ENCODE measurements around the gene ZNF668. TPM values are rescaled to one million over a fixed set of nuclear protein-coding genes. Genes with fewer than 3 reads are reported as not detected.

Gene ZNF668
- total RNA-seq, 1 donor from 2014 or later: 3.7 TPM

- H3K27ac Mint-ChIP-seq: no peak overlapping the region
- H3K27me3 Mint-ChIP-seq (ENCODE audit: insufficient read depth, low read depth): peaks cover 12% of the 10 kb centered on the region
- H3K4me1 Mint-ChIP-seq: peaks cover 14% of the 10 kb centered on the region
Observed at GRCh38 chr16:31077024-31077423, 3.0 kb upstream of the ZNF668 start.

DNA sequence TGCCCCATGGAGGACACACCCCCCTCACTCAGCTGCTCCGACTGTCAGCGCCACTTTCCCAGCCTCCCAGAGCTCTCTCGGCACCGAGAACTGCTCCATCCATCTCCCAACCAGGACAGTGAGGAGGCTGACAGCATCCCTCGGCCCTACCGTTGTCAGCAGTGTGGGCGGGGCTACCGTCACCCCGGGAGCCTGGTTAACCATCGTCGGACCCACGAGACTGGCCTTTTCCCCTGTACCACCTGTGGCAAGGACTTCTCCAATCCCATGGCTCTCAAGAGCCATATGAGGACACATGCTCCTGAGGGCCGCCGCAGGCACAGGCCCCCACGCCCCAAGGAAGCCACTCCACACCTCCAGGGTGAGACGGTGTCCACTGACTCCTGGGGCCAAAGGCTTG is 2.3 kb upstream of the ZNF668 start:
- H3K36me3 Mint-ChIP-seq: peaks cover 19% of the 10 kb centered on the region
- no peak for DNase-seq (ENCODE audit: low spot score)
- H3K9me3 Mint-ChIP-seq: no peaks in the 10 kb centered on the region
- H2AFZ ChIP-seq (replicated peaks): no peak overlapping the region
- H3K79me2 ChIP-seq (ENCODE audit: low read depth): peaks cover 48% of the 10 kb centered on the region
- H3K27ac Mint-ChIP-seq: no peak overlapping the region
- no peak overlapping the region for H3K9ac ChIP-seq
- H3K4me3 ChIP-seq: no peak overlapping the region
- peak overlapping the region; percentile 98 for H3K4me3 Mint-ChIP-seq
- no peaks in the 10 kb centered on the region for H3K36me3 ChIP-seq
- H3K4me1 Mint-ChIP-seq: peaks cover 21% of the 10 kb centered on the region
- no peaks in the 10 kb centered on the region for H3K27me3 ChIP-seq
- peaks cover 14% of the 10 kb centered on the region for H3K4me1 ChIP-seq
- no peak overlapping the region for H3K27ac ChIP-seq
- H3K4me2 ChIP-seq: no peak overlapping the region
- peaks cover 24% of the 10 kb centered on the region for H3F3A ChIP-seq (ENCODE audit: low read depth)
- H3K9me3 ChIP-seq (ENCODE audit: low read depth): no peaks in the 10 kb centered on the region
- peaks cover 44% of the 10 kb centered on the region for H4K20me1 ChIP-seq (ENCODE audit: low read depth)
- TF ChIP-seq EZH2phosphoT487 (IDR thresholded peaks at IDR 0.05) (no peak), EZH2 (IDR thresholded peaks at IDR 0.05) (no peak)
- TF ChIP-seq, protein P1, sequence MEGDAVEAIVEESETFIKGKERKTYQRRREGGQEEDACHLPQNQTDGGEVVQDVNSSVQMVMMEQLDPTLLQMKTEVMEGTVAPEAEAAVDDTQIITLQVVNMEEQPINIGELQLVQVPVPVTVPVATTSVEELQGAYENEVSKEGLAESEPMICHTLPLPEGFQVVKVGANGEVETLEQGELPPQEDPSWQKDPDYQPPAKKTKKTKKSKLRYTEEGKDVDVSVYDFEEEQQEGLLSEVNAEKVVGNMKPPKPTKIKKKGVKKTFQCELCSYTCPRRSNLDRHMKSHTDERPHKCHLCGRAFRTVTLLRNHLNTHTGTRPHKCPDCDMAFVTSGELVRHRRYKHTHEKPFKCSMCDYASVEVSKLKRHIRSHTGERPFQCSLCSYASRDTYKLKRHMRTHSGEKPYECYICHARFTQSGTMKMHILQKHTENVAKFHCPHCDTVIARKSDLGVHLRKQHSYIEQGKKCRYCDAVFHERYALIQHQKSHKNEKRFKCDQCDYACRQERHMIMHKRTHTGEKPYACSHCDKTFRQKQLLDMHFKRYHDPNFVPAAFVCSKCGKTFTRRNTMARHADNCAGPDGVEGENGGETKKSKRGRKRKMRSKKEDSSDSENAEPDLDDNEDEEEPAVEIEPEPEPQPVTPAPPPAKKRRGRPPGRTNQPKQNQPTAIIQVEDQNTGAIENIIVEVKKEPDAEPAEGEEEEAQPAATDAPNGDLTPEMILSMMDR (IDR thresholded peaks at IDR 0.05): no peak
- peaks cover 8% of the 10 kb centered on the region for H3K27me3 Mint-ChIP-seq (ENCODE audit: insufficient read depth, low read depth)

More at GRCh38 chr16:31077024-31077423, 3.0 kb upstream of the ZNF668 start:
- Histone ChIP-seq H3K4me1 (peaks cover 9% of the 10 kb centered on the region), H3K27ac (no peak overlapping the region), H3K27me3 (no peaks in the 10 kb centered on the region), H2AFZ (replicated peaks) (no peak overlapping the region), H3K79me2 (ENCODE audit: low read depth) (peaks cover 41% of the 10 kb centered on the region), H3K4me2 (no peak overlapping the region), H3K9ac (no peak overlapping the region), H4K20me1 (ENCODE audit: low read depth) (peaks cover 51% of the 10 kb centered on the region), H3K9me3 (ENCODE audit: low read depth) (no peaks in the 10 kb centered on the region), H3K4me3 (no peak overlapping the region), H3K36me3 (no peaks in the 10 kb centered on the region), H3F3A (ENCODE audit: low read depth) (peaks cover 24% of the 10 kb centered on the region)
- Mint-ChIP-seq H3K9me3 (no peaks in the 10 kb centered on the region), H3K4me3 (no peak overlapping the region), H3K36me3 (peaks cover 19% of the 10 kb centered on the region)
- TF ChIP-seq, protein P1 (IDR thresholded peaks at IDR 0.05): no peak
- TF ChIP-seq EZH2phosphoT487 (IDR thresholded peaks at IDR 0.05): no peak
- no peak for TF ChIP-seq EZH2 (IDR thresholded peaks at IDR 0.05)
- DNase-seq (ENCODE audit: low spot score): no peak

- Histone ChIP-seq H2AFZ (replicated peaks) (peak overlapping the region; percentile 77), H3K9ac (peak overlapping the region; percentile 70), H3K4me3 (peak overlapping the region; percentile 77), H3K27ac (peak overlapping the region; percentile 89), H3K79me2 (ENCODE audit: low read depth) (peaks cover 64% of the 10 kb centered on the region), H3K9me3 (ENCODE audit: low read depth) (no peaks in the 10 kb centered on the region), H3K36me3 (no peaks in the 10 kb centered on the region), H3K4me1 (peaks cover 14% of the 10 kb centered on the region), H4K20me1 (ENCODE audit: low read depth) (peaks cover 30% of the 10 kb centered on the region), H3K27me3 (no peaks in the 10 kb centered on the region), H3K4me2 (peak overlapping the region; percentile 96), H3F3A (ENCODE audit: low read depth) (peaks cover 24% of the 10 kb centered on the region)
- peaks cover 21% of the 10 kb centered on the region for H3K4me1 Mint-ChIP-seq
- DNase-seq (ENCODE audit: low spot score): no peak
- peak overlapping the region; percentile 94 for H3K27ac Mint-ChIP-seq
- H3K27me3 Mint-ChIP-seq (ENCODE audit: insufficient read depth, low read depth): peaks cover 5% of the 10 kb centered on the region
- H3K9me3 Mint-ChIP-seq: no peaks in the 10 kb centered on the region
- peaks cover 15% of the 10 kb centered on the region for H3K36me3 Mint-ChIP-seq
- TF ChIP-seq EZH2 (IDR thresholded peaks at IDR 0.05): no peak
- TF ChIP-seq, protein P1 (IDR thresholded peaks at IDR 0.05): no peak
- no peak for TF ChIP-seq EZH2phosphoT487 (IDR thresholded peaks at IDR 0.05)
- peak overlapping the region; percentile 98 for H3K4me3 Mint-ChIP-seq
Observed at GRCh38 chr16:31074814-31075183, 759 bp upstream of the ZNF668 start.
